IMR-90 (cell line): ENCODE data around the gene VAT1. TPM values are rescaled to one million over a fixed set of nuclear protein-coding genes. Genes with fewer than 3 reads are reported as not detected.

ENCODE experiments used
- ATAC-seq: fragments of 200-7000 bp; cut with Tn5 transposase; 2 replicates; pipeline ENCODE4 v1.9.1; 2020; ENCODE audit warnings: low read depth, mild to moderate bottlenecking, moderate library complexity
- BruUV-seq: library from RNA; stranded (reverse); fragments of 400-500 nt; replicated peaks from 2 replicates; lab custom pipeline; 2021; lab: Mats Ljungman, UMichigan
- CTCF ChIA-PET: fragments of 300-600 bp; formaldehyde crosslinking; extraction: SDS; loops from one replicate; lab custom pipeline; 2021; ENCODE audit warnings: antibody characterized with exemption; lab: Yijun Ruan, JAX
- POLR2A ChIA-PET: fragments of 300-600 bp; sonication (Branson Sonifier 250); formaldehyde crosslinking; loops from one replicate; lab custom pipeline; 2022; ENCODE audit warnings: antibody characterized with exemption; ENCODE audit not compliant: unreplicated experiment; lab: Charles Lee
- DNase-seq: peaks from one replicate; pipeline ENCODE4 v3.0.0; 2013
- H2AFZ ChIP-seq: replicated peaks from 2 replicates; pipeline ENCODE3; 2013; ENCODE audit warnings: low read length, mild to moderate bottlenecking; ENCODE audit not compliant: poor library complexity
- H2AK5ac ChIP-seq: 2 replicates; pipeline ENCODE4 v1.6.1; 2013; ENCODE audit warnings: low read depth, low read length, inconsistent platforms
- H2AK9ac ChIP-seq: replicated peaks from 2 replicates; pipeline ENCODE3; 2013; ENCODE audit warnings: mild to moderate bottlenecking, low read depth, low read length, moderate library complexity; ENCODE audit not compliant: poor library complexity
- H2BK120ac ChIP-seq: 2 replicates; pipeline ENCODE4 v1.6.1; 2013; ENCODE audit warnings: low read depth, low read length, inconsistent platforms
- H2BK15ac ChIP-seq: 3 replicates; pipeline ENCODE4 v1.6.1; 2013; ENCODE audit warnings: low read depth, low read length, inconsistent platforms
- H2BK20ac ChIP-seq: 2 replicates; pipeline ENCODE4 v1.6.1; 2013; ENCODE audit warnings: low read depth, mild to moderate bottlenecking, inconsistent platforms, low read length, moderate library complexity
- H2BK5ac ChIP-seq: 2 replicates; pipeline ENCODE4 v1.6.1; 2013; ENCODE audit warnings: mild to moderate bottlenecking, low read depth, low read length, inconsistent platforms; ENCODE audit not compliant: poor library complexity, severe bottlenecking
- H3K14ac ChIP-seq: replicated peaks from 2 replicates; pipeline ENCODE4 v1.6.1; 2013; ENCODE audit warnings: low read depth, low read length, inconsistent platforms
- H3K18ac ChIP-seq: 2 replicates; pipeline ENCODE4 v1.6.1; 2013; ENCODE audit warnings: low read depth, low read length, control low read depth
- H3K23ac ChIP-seq: 2 replicates; pipeline ENCODE4 v1.6.1; 2013; ENCODE audit warnings: low read depth, low read length, inconsistent platforms
- H3K27ac ChIP-seq: 2 replicates; pipeline ENCODE4 v1.5.1; 2013; ENCODE audit warnings: mild to moderate bottlenecking, control low read depth, low read length; ENCODE audit not compliant: insufficient read depth
- H3K27me3 ChIP-seq: 2 replicates; pipeline ENCODE4 v1.6.1; 2013; ENCODE audit warnings: low read length; ENCODE audit not compliant: control insufficient read depth, insufficient read depth
- H3K36me3 ChIP-seq: 2 replicates; pipeline ENCODE4 v1.6.1; 2013; ENCODE audit warnings: low read length, mixed read lengths; ENCODE audit not compliant: control insufficient read depth, insufficient read depth
- H3K4ac ChIP-seq: 2 replicates; pipeline ENCODE4 v1.6.1; 2013; ENCODE audit warnings: low read depth, low read length, inconsistent platforms
- H3K4me1 ChIP-seq: 2 replicates; pipeline ENCODE4 v1.6.1; 2013; ENCODE audit warnings: low read length, mixed read lengths; ENCODE audit not compliant: control insufficient read depth, insufficient read depth
- H3K4me2 ChIP-seq: 2 replicates; pipeline ENCODE4 v1.6.1; 2013; ENCODE audit warnings: low read depth, mild to moderate bottlenecking, control low read depth, low read length, moderate library complexity
- H3K4me3 ChIP-seq: 2 replicates; pipeline ENCODE4 v1.5.1; 2013; ENCODE audit warnings: low read depth, mild to moderate bottlenecking, control low read depth, low read length, moderate library complexity; ENCODE audit not compliant: insufficient read depth
- H3K56ac ChIP-seq: 2 replicates; pipeline ENCODE4 v1.6.1; 2013; ENCODE audit warnings: low read length, inconsistent platforms; ENCODE audit not compliant: insufficient read depth; ENCODE audit errors: extremely low read depth
- H3K79me1 ChIP-seq, 2 experiments: 2 replicates each; pipeline ENCODE4 v1.6.1; 2013; ENCODE audit warnings: low read length in 2 of 2, inconsistent platforms in 1 of 2, low read depth in 1 of 2
- H3K9ac ChIP-seq: 2 replicates; pipeline ENCODE4 v1.6.1; 2013; ENCODE audit warnings: low read depth, low read length, control low read depth
- H3K9me1 ChIP-seq: 2 replicates; pipeline ENCODE4 v1.6.1; 2013; ENCODE audit warnings: low read length, inconsistent platforms; ENCODE audit not compliant: insufficient read depth
- H3K9me3 ChIP-seq: 2 replicates; pipeline ENCODE4 v1.6.1; 2013; ENCODE audit warnings: low read length; ENCODE audit not compliant: control insufficient read depth, insufficient read depth
- H4K20me1 ChIP-seq: 2 replicates; pipeline ENCODE4 v1.6.1; 2013; ENCODE audit warnings: low read length, inconsistent platforms; ENCODE audit not compliant: insufficient read depth
- H4K5ac ChIP-seq: 2 replicates; pipeline ENCODE4 v1.6.1; 2013; ENCODE audit warnings: mild to moderate bottlenecking, low read depth, low read length, control low read depth
- H4K8ac ChIP-seq, 2 experiments: 2 replicates each; pipeline ENCODE4 v1.6.1; 2013; ENCODE audit warnings: low read depth in 2 of 2, low read length in 2 of 2, control low read depth in 1 of 2, inconsistent platforms in 1 of 2
- H4K91ac ChIP-seq: 2 replicates; pipeline ENCODE4 v1.6.1; 2013; ENCODE audit warnings: low read depth, low read length, inconsistent platforms; ENCODE audit not compliant: insufficient read depth
- BHLHE40 ChIP-seq: fragments of 150-350 bp; IDR thresholded peaks from 2 replicates; pipeline ENCODE4 v1.6.1; 2016; ENCODE audit warnings: mild to moderate bottlenecking, low read depth, low read length
- MAFK ChIP-seq: IDR thresholded peaks from 2 replicates; pipeline ENCODE4 v1.6.1; 2012; ENCODE audit warnings: low read depth, low read length, improper control_type of control experiment
- MAZ ChIP-seq: IDR thresholded peaks from 2 replicates; pipeline ENCODE4 v1.6.1; 2012; ENCODE audit warnings: low read depth, mild to moderate bottlenecking, low read length, improper control_type of control experiment, moderate library complexity, borderline replicate concordance
- MXI1 ChIP-seq: IDR thresholded peaks from 2 replicates; pipeline ENCODE4 v1.6.1; 2012; ENCODE audit warnings: low read depth, mild to moderate bottlenecking, low read length, moderate library complexity, borderline replicate concordance
- POLR2A ChIP-seq: IDR thresholded peaks from 2 replicates; pipeline ENCODE4 v1.6.1; 2012; ENCODE audit warnings: mild to moderate bottlenecking, low read depth, low read length
- RFX5 ChIP-seq: IDR thresholded peaks from 2 replicates; pipeline ENCODE4 v1.8.0; 2012; ENCODE audit warnings: low read depth, mild to moderate bottlenecking, low read length, moderate library complexity
- SMC3 ChIP-seq: fragments of 150-350 bp; IDR thresholded peaks from 2 replicates; pipeline ENCODE4 v1.6.1; 2016; ENCODE audit warnings: low read depth, mild to moderate bottlenecking, antibody characterized with exemption, low read length, moderate library complexity
- WGBS, 2 experiments: methylation state at CpG; one replicate each; pipeline versions ENCODE4 v1.1.5 to v1.1.7; 2013; ENCODE audit warnings: missing lambda C conversion rate in 2 of 2; ENCODE audit not compliant: insufficient read length in 1 of 2; ENCODE audit errors: extremely low coverage in 2 of 2; 5-methylcytosine and 5-hydroxymethylcytosine counted together
- dilution Hi-C: fragments of 300-500 bp; cut with HindIII; formaldehyde crosslinking; loops from one replicate; pipeline ENCODE4 v1.14.3; 2018; ENCODE audit warnings: low sequenced_read_pairs; ENCODE audit not compliant: unreplicated experiment
- in situ Hi-C: fragments of 300-500 bp; cut with MboI; formaldehyde crosslinking; loops from 3 replicates; pipeline ENCODE4 v1.14.3; 2019; ENCODE audit warnings: low sequenced_read_pairs, inconsistent platforms, mixed read lengths
- intact Hi-C: fragments of 100-400 bp; cut with micrococcal nuclease; formaldehyde crosslinking; loops from 2 replicates; pipeline ENCODE4 v1.10.0; 2022
- polyA plus RNA-seq, 3 experiments: library from polyadenylated mRNA; depleted of rRNA; stranded (reverse); fragments of >200 nt; gene quantifications; 2 replicates each; pipeline ENCODE4 v1.2.3, GENCODE V29; 2012; ENCODE audit warnings: low replicate concordance in 1 of 3
- total RNA-seq: library from RNA; depleted of rRNA; stranded (reverse); fragments of >200 nt; gene quantifications from 2 replicates; pipeline ENCODE4 v1.2.3, GENCODE V29; 2012
- TF ChIP-seq, protein P1 (sequence below): conservative IDR thresholded peaks from 2 replicates; pipeline ENCODE4 v1.5.1; 2012; ENCODE audit warnings: mild to moderate bottlenecking, low read depth, low read length, improper control_type of control experiment
- TF ChIP-seq, protein P2 (sequence below): fragments of 150-350 bp; IDR thresholded peaks from 2 replicates; pipeline ENCODE4 v1.6.1; 2016; ENCODE audit warnings: low read depth, mild to moderate bottlenecking, low read length, moderate library complexity, borderline replicate concordance

The VAT1 gene
- total and polyA plus RNA-seq, 2 of the 4 experiments (the other 2 are of a cell fraction) = 97.3 to 101 TPM

DNA sequence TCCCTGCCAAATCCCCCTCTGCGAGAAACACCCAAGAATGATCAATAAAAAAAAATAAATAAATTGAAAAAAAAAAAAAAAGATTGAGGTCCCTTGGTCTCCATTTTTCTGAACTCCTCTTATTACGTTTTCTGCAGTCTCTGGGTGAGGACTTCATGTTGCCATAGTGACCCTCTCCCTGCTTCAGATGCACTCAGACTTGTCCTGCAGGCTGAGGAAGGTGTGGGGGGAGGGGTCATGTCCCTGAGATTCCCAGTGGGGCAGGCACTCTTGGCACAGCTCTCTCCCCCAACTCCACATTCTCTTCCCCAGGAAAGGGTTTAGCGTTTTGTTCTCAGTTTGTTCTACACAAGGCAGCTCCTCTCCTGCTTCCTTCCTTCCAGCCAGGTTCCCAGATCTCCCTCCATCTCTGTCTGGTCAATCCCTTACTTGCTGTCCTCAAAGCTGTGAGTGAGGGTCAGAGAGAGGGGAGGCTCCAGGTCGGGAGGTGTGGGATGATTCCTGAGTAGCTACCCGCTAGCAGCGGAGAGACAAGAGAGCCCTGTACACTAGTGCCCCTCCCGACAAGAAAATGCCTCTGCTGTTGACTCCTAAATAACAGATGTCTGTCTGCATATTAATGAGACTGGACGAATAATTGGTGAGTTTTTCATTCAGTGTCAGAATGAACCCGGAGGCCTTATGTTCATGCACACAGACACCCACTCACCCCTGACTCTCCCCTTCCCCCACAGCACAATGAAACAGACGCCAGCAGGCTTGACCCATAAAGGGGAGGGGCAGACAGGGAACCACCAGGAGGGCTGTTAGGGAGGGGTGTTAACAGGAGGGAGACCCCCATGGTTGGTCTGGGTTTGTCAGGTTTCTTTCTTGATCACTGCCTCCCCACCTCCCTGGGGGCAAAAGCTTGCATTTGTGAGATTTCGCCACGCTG, 12.0 kb upstream of the VAT1 start:
- no peak overlapping the region for H2AK5ac ChIP-seq
- H3K9me1 ChIP-seq = no peaks in the 10 kb centered on the region; the same call in 1 of the 2 replicates
- H2BK5ac ChIP-seq = no peak overlapping the region
- H3K4me3 ChIP-seq = no peak overlapping the region
- H3K4ac ChIP-seq = no peak overlapping the region
- no peak overlapping the region for H2BK15ac ChIP-seq
- POLR2A ChIA-PET = no interaction called here
- no peak overlapping the region for H3K56ac ChIP-seq
- intact Hi-C loops (no loop called here), dilution Hi-C loops (no loop called here), in situ Hi-C loops (no loop called here)
- peak overlapping the region; percentile 67 for H2AFZ ChIP-seq
- no peak overlapping the region for H3K18ac ChIP-seq
- peaks cover 6% of the 10 kb centered on the region; the same call in 1 of the 2 replicates for H3K4me1 ChIP-seq
- no peak overlapping the region for H2AK9ac ChIP-seq
- no peak for TF ChIP-seq BHLHE40
- no peak for TF ChIP-seq SMC3
- TF ChIP-seq MXI1 = no peak
- TF ChIP-seq RFX5 = no peak
- TF ChIP-seq, protein P1, sequence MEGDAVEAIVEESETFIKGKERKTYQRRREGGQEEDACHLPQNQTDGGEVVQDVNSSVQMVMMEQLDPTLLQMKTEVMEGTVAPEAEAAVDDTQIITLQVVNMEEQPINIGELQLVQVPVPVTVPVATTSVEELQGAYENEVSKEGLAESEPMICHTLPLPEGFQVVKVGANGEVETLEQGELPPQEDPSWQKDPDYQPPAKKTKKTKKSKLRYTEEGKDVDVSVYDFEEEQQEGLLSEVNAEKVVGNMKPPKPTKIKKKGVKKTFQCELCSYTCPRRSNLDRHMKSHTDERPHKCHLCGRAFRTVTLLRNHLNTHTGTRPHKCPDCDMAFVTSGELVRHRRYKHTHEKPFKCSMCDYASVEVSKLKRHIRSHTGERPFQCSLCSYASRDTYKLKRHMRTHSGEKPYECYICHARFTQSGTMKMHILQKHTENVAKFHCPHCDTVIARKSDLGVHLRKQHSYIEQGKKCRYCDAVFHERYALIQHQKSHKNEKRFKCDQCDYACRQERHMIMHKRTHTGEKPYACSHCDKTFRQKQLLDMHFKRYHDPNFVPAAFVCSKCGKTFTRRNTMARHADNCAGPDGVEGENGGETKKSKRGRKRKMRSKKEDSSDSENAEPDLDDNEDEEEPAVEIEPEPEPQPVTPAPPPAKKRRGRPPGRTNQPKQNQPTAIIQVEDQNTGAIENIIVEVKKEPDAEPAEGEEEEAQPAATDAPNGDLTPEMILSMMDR = no peak
- TF ChIP-seq MAFK = no peak
- TF ChIP-seq POLR2A = no peak
- no peak for TF ChIP-seq MAZ
- TF ChIP-seq, protein P2, sequence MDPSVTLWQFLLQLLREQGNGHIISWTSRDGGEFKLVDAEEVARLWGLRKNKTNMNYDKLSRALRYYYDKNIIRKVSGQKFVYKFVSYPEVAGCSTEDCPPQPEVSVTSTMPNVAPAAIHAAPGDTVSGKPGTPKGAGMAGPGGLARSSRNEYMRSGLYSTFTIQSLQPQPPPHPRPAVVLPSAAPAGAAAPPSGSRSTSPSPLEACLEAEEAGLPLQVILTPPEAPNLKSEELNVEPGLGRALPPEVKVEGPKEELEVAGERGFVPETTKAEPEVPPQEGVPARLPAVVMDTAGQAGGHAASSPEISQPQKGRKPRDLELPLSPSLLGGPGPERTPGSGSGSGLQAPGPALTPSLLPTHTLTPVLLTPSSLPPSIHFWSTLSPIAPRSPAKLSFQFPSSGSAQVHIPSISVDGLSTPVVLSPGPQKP = no peak
- BruUV-seq = no TSS peak
- no peak overlapping the region for H3K14ac ChIP-seq
- WGBS, 2 experiments = no CpG with 5 or more reads among the region's 12 CpGs
- CTCF ChIA-PET = no interaction called here
- no peak overlapping the region for H4K91ac ChIP-seq
- H3K9me3 ChIP-seq = no peaks in the 10 kb centered on the region
- no peak for DNase-seq
- H2BK120ac ChIP-seq = no peak overlapping the region
- H3K4me2 ChIP-seq = no peak overlapping the region
- no peak overlapping the region for H3K27ac ChIP-seq
- ATAC-seq = no peak
- H3K79me1 ChIP-seq = no peaks in the 10 kb centered on the region
- H4K8ac ChIP-seq = no peak overlapping the region
- H3K9ac ChIP-seq = no peak overlapping the region
- no peaks in the 10 kb centered on the region for H3K27me3 ChIP-seq
- no peaks in the 10 kb centered on the region for H3K36me3 ChIP-seq
- no peaks in the 10 kb centered on the region for H4K20me1 ChIP-seq
- H4K5ac ChIP-seq = no peak overlapping the region
- H3K23ac ChIP-seq = no peak overlapping the region
- no peak overlapping the region for H2BK20ac ChIP-seq
